Fibroblast of mammary gland (primary cell): ENCODE results near the gene MAGI2.

ENCODE experiments used
- DNase-seq: peaks from one replicate; pipeline ENCODE4 v3.0.0-alpha.2; 2010; ENCODE audit warnings: low read depth
- H3K4me3 ChIP-seq: 2 replicates; pipeline ENCODE4 v1.5.1; 2011; ENCODE audit warnings: low read depth, mild to moderate bottlenecking, low read length, moderate library complexity; ENCODE audit not compliant: control insufficient read depth
- CTCF ChIP-seq: conservative IDR thresholded peaks from 2 replicates; pipeline ENCODE4 v1.5.1; 2011; ENCODE audit warnings: low read depth, low read length, inconsistent platforms; ENCODE audit not compliant: control insufficient read depth, insufficient read depth

Gene MAGI2

GRCh38 chr7:79281426-79281825 is 172.0 kb downstream of the MAGI2 start:
- no peak for TF ChIP-seq CTCF
- H3K4me3 ChIP-seq = no peak overlapping the region
- peak; percentile 13 for DNase-seq

- H3K4me3 ChIP-seq = no peak overlapping the region
- no peak for TF ChIP-seq CTCF
- no peak for DNase-seq
Measured at GRCh38 chr7:79272938-79273337, 180.5 kb downstream of the MAGI2 start.

- peak; percentile 67 for DNase-seq
- TF ChIP-seq CTCF = peak; percentile 59
- no peak overlapping the region for H3K4me3 ChIP-seq
Measured at GRCh38 chr7:79272066-79272669, 181.3 kb downstream of the MAGI2 start.

- no peak overlapping the region for H3K4me3 ChIP-seq
- no peak for DNase-seq
- TF ChIP-seq CTCF = no peak
Measured at GRCh38 chr7:79268730-79269129, 184.7 kb downstream of the MAGI2 start.

GRCh38 chr7:79258826-79259225 is 194.6 kb downstream of the MAGI2 start:
- no peak for TF ChIP-seq CTCF
- no peak for DNase-seq
- H3K4me3 ChIP-seq = no peak overlapping the region

GRCh38 chr7:79257959-79258358 is 195.5 kb downstream of the MAGI2 start:
- no peak overlapping the region for H3K4me3 ChIP-seq
- TF ChIP-seq CTCF = no peak
- DNase-seq = no peak
